Islet precursor cell (in vitro differentiated cells): ENCODE measurements around the gene CLDN24.

ENCODE experiments used
- DNase-seq: peaks from one replicate; pipeline ENCODE4 v3.0.0-alpha.2; 2018

Gene CLDN24

GRCh38 chr4:183322326-183322725 is at the start of gene CLDN24:
TSS of gene CLDN24 (minus strand) at chr4:183322426. CDS start at chr4:183322426, 0 bp downstream.
- DNase-seq: no peak

GRCh38 chr4:183370786-183371185 is 48.6 kb upstream of the CLDN24 start:
- DNase-seq: no peak

GRCh38 chr4:183369073-183369472 is 46.8 kb upstream of the CLDN24 start:
- no peak for DNase-seq

- DNase-seq: no peak
These were observed 44.1 kb upstream of the CLDN24 start for GRCh38 chr4:183366206-183366835.

GRCh38 chr4:183364025-183364424 is 41.8 kb upstream of the CLDN24 start:
- DNase-seq: no peak

- no peak for DNase-seq
These were observed 40.8 kb upstream of the CLDN24 start for GRCh38 chr4:183362916-183363542.

- DNase-seq: no peak
These were observed 39.8 kb upstream of the CLDN24 start for GRCh38 chr4:183362036-183362435.

- DNase-seq: peak; percentile 68
These were observed 38.1 kb upstream of the CLDN24 start for GRCh38 chr4:183360161-183360919.

GRCh38 chr4:183358215-183358755 is 36.1 kb upstream of the CLDN24 start:
- DNase-seq: no peak

- DNase-seq: no peak
These were observed 34.9 kb upstream of the CLDN24 start for GRCh38 chr4:183356931-183357675.

GRCh38 chr4:183356173-183356830 is 34.1 kb upstream of the CLDN24 start:
- DNase-seq: no peak

GRCh38 chr4:183355405-183355804 is 33.2 kb upstream of the CLDN24 start:
- no peak for DNase-seq

GRCh38 chr4:183354219-183354618 is 32.0 kb upstream of the CLDN24 start:
- DNase-seq: no peak

- peak; percentile 32 for DNase-seq
These were observed 31.3 kb upstream of the CLDN24 start for GRCh38 chr4:183353557-183353956.

- DNase-seq: peak; percentile 17
These were observed 30.3 kb upstream of the CLDN24 start for GRCh38 chr4:183352546-183352945.

- DNase-seq: peak; percentile 30
These were observed 28.3 kb upstream of the CLDN24 start for GRCh38 chr4:183350317-183351071.

GRCh38 chr4:183349673-183350072 is 27.4 kb upstream of the CLDN24 start:
- DNase-seq: peak; percentile 14

- DNase-seq: peak; percentile 53
These were observed 26.8 kb upstream of the CLDN24 start for GRCh38 chr4:183348706-183349659.

GRCh38 chr4:183348136-183348535 is 25.9 kb upstream of the CLDN24 start:
- DNase-seq: no peak

- DNase-seq: no peak
These were observed 25.3 kb upstream of the CLDN24 start for GRCh38 chr4:183347566-183347965.
